OCI-LY1 (cell line): ENCODE results near the gene PRDM15.

Experiments used
- H2AFZ ChIP-seq: fragments of 200-600 bp; sonication (generic), shearing (Covaris generic); 2 replicates; pipeline ENCODE4 v1.6.0; 2014; ENCODE audit warnings: antibody characterized with exemption, mild to moderate bottlenecking, low read length
- H3F3A ChIP-seq: fragments of 200-600 bp; sonication (generic), shearing (Covaris generic); 2 replicates; pipeline ENCODE4 v1.6.0; 2014; ENCODE audit warnings: mild to moderate bottlenecking, antibody characterized with exemption, low read length, moderate library complexity; ENCODE audit not compliant: insufficient read depth
- H3K27ac ChIP-seq: fragments of 200-600 bp; sonication (generic); 2 replicates; pipeline ENCODE4 v1.5.1; 2014; ENCODE audit warnings: low read length, mixed run types, mild to moderate bottlenecking, low read depth; ENCODE audit not compliant: poor library complexity, severe bottlenecking
- H3K27me3 ChIP-seq: fragments of 200-600 bp; sonication (generic); 2 replicates; pipeline ENCODE4 v1.6.0; 2014; ENCODE audit warnings: antibody characterized with exemption, mild to moderate bottlenecking, low read length, moderate library complexity; ENCODE audit not compliant: insufficient read depth
- H3K36me3 ChIP-seq: fragments of 200-600 bp; sonication (generic); 2 replicates; pipeline ENCODE4 v1.6.1; 2014; ENCODE audit warnings: mild to moderate bottlenecking, antibody characterized with exemption, low read length, moderate library complexity, mixed read lengths; ENCODE audit not compliant: insufficient read depth
- H3K4me1 ChIP-seq: fragments of 200-600 bp; sonication (generic); 2 replicates; pipeline ENCODE4 v1.5.1; 2014; ENCODE audit warnings: mild to moderate bottlenecking, low read length, moderate library complexity; ENCODE audit not compliant: insufficient read depth, severe bottlenecking
- H3K4me2 ChIP-seq: fragments of 200-600 bp; sonication (generic), shearing (Covaris generic); 2 replicates; pipeline ENCODE4 v1.6.1; 2014; ENCODE audit warnings: low read length
- H3K4me3 ChIP-seq: fragments of 200-600 bp; sonication (generic); 2 replicates; pipeline ENCODE4 v1.5.1; 2014; ENCODE audit warnings: low read length, low read depth, mild to moderate bottlenecking, mixed read lengths; ENCODE audit not compliant: poor library complexity, severe bottlenecking
- H3K79me2 ChIP-seq: fragments of 200-600 bp; shearing (Covaris generic); 2 replicates; pipeline ENCODE4 v1.6.1; 2016; ENCODE audit warnings: mixed run types, low read length, mixed read lengths; ENCODE audit not compliant: insufficient read depth
- H3K9ac ChIP-seq: fragments of 200-600 bp; sonication (generic), shearing (Covaris generic); 2 replicates; pipeline ENCODE4 v1.6.1; 2014; ENCODE audit warnings: mild to moderate bottlenecking, low read length, mixed read lengths
- H3K9me2 ChIP-seq: fragments of 200-600 bp; sonication (generic), shearing (Covaris generic); 2 replicates; pipeline ENCODE4 v1.6.1; 2014; ENCODE audit warnings: low read depth, mild to moderate bottlenecking, low read length, mixed read lengths
- H3K9me3 ChIP-seq: fragments of 200-600 bp; shearing (Covaris generic); 2 replicates; pipeline ENCODE4 v1.6.1; 2014; ENCODE audit warnings: low read length, mixed read lengths
- H4K20me1 ChIP-seq: fragments of 200-600 bp; sonication (generic), shearing (Covaris generic); 2 replicates; pipeline ENCODE4 v1.6.0; 2016; ENCODE audit warnings: mild to moderate bottlenecking, low read length; ENCODE audit not compliant: insufficient read depth
- EZH2 ChIP-seq: fragments of 200-600 bp; sonication (generic), shearing (Covaris generic); IDR thresholded peaks from 2 replicates; pipeline ENCODE4 v1.8.0; 2017; ENCODE audit warnings: borderline replicate concordance, mixed run types, mild to moderate bottlenecking, antibody characterized with exemption, low read length, moderate library complexity, mixed read lengths
- TF ChIP-seq, protein P1 (sequence below): fragments of 200-600 bp; sonication (generic), shearing (Covaris generic); IDR thresholded peaks from 2 replicates; pipeline ENCODE4 v1.5.1; 2017; ENCODE audit warnings: mild to moderate bottlenecking, antibody characterized with exemption, low read length, moderate library complexity, mixed read lengths

The PRDM15 gene

DNA sequence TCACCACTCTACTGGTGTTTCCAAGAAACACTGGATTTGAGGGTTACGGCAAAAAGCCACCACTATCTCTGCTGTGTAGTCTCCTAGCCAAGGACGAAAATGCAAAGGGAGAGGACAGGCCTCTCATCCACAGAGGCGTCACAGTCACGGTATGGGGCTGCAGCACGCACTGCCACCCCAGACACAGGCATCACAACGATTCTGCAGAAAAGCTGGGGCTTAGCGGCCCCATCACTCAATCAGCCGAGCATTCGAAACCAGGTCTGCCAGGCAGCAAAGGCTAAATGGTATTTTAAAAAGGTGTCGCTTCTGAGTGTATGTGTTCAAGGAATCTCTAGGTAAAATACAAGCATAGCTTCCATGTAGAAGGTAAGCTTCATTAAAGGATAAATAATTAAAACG, 113.7 kb downstream of the PRDM15 start:
- no peaks in the 10 kb centered on the region for H3K27me3 ChIP-seq
- no peaks in the 10 kb centered on the region for H3K4me1 ChIP-seq
- no peaks in the 10 kb centered on the region for H3F3A ChIP-seq
- H3K36me3 ChIP-seq, result no peaks in the 10 kb centered on the region
- H3K9me3 ChIP-seq, result no peaks in the 10 kb centered on the region
- no peak overlapping the region for H3K9ac ChIP-seq
- no peak overlapping the region for H3K4me3 ChIP-seq
- H2AFZ ChIP-seq, result no peak overlapping the region
- no peaks in the 10 kb centered on the region for H3K9me2 ChIP-seq
- H4K20me1 ChIP-seq, result no peaks in the 10 kb centered on the region
- TF ChIP-seq EZH2, result no peak
- TF ChIP-seq, protein P1, sequence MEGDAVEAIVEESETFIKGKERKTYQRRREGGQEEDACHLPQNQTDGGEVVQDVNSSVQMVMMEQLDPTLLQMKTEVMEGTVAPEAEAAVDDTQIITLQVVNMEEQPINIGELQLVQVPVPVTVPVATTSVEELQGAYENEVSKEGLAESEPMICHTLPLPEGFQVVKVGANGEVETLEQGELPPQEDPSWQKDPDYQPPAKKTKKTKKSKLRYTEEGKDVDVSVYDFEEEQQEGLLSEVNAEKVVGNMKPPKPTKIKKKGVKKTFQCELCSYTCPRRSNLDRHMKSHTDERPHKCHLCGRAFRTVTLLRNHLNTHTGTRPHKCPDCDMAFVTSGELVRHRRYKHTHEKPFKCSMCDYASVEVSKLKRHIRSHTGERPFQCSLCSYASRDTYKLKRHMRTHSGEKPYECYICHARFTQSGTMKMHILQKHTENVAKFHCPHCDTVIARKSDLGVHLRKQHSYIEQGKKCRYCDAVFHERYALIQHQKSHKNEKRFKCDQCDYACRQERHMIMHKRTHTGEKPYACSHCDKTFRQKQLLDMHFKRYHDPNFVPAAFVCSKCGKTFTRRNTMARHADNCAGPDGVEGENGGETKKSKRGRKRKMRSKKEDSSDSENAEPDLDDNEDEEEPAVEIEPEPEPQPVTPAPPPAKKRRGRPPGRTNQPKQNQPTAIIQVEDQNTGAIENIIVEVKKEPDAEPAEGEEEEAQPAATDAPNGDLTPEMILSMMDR, result no peak
- H3K79me2 ChIP-seq, result no peaks in the 10 kb centered on the region
- no peak overlapping the region for H3K27ac ChIP-seq
- H3K4me2 ChIP-seq, result no peak overlapping the region

DNA sequence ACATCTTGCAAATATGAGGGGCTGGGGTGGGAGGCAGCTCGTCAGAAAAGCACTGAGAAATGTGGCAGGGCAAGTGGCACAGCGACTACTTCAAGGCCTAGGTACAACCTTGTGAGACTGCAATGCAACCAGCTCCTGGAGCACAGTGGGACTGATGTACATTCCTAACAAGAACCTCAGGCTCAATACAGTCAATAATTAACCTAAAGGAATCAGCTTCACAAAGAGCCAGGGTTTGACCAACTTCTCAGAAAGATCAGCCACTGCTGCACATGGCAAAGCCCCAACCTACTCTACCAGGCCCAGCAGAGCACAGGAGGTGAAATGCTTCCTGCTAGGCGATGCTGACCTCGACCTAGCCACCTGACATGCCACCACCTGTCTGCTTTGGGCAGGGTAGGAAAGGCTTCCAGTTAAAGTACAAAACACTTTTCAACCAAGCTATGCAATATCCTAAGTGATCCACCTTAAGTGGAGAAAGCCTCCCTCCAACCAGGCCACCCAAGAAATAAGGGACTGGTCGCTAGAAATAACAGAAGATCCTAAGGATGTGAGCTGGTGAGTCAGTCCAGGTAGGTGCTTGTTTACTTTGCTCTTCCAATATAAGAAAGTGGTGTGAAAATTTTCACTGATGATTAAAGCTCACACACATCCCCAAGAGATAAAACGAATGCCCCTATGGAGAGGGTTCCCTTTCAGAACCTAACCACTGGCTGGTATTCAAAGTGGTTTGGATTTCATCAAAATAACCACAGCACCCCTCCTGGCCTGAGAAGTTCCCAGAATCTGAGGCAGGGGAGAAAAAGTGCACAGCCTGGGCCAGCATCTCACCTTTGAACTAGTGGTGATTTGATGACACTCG, 114.4 kb downstream of the PRDM15 start:
- no peaks in the 10 kb centered on the region for H3F3A ChIP-seq
- no peaks in the 10 kb centered on the region for H3K9me2 ChIP-seq
- H3K4me1 ChIP-seq, result no peaks in the 10 kb centered on the region
- no peaks in the 10 kb centered on the region for H3K27me3 ChIP-seq
- H4K20me1 ChIP-seq, result no peaks in the 10 kb centered on the region
- no peaks in the 10 kb centered on the region for H3K36me3 ChIP-seq
- no peak overlapping the region for H3K9ac ChIP-seq
- H3K9me3 ChIP-seq, result no peaks in the 10 kb centered on the region
- TF ChIP-seq, protein P1, result no peak
- TF ChIP-seq EZH2, result no peak
- H3K4me2 ChIP-seq, result no peak overlapping the region
- no peak overlapping the region for H3K4me3 ChIP-seq
- H3K27ac ChIP-seq, result no peak overlapping the region
- no peak overlapping the region for H2AFZ ChIP-seq
- H3K79me2 ChIP-seq, result no peaks in the 10 kb centered on the region

DNA sequence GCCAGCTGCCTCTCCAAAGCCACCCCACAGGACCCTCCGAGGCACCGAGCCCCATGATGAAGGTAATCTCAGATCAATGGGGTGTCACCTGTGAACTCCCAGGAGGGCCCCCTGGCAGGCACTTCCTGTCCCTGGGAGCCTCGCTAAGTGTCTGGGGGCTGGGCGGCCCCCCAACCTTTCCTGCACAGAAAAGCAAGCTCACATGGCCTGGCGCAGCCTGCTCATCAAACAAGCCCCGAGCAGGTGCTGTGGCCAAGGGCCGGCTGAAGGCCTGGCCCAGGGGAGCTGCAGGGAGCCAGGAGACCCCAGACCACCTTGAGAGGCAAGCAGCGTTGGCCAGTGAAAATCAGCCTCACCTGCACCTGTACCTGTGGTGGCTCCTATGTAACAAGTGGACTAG, 115.1 kb downstream of the PRDM15 start:
- no peak overlapping the region for H2AFZ ChIP-seq
- H3K27me3 ChIP-seq, result no peaks in the 10 kb centered on the region
- H3K79me2 ChIP-seq, result no peaks in the 10 kb centered on the region
- no peaks in the 10 kb centered on the region for H3F3A ChIP-seq
- no peaks in the 10 kb centered on the region for H4K20me1 ChIP-seq
- no peak overlapping the region for H3K4me2 ChIP-seq
- H3K9me2 ChIP-seq, result no peaks in the 10 kb centered on the region
- H3K4me1 ChIP-seq, result no peaks in the 10 kb centered on the region
- no peak overlapping the region for H3K9ac ChIP-seq
- H3K9me3 ChIP-seq, result no peaks in the 10 kb centered on the region
- no peaks in the 10 kb centered on the region for H3K36me3 ChIP-seq
- TF ChIP-seq EZH2, result no peak
- TF ChIP-seq, protein P1, result no peak
- H3K4me3 ChIP-seq, result no peak overlapping the region
- no peak overlapping the region for H3K27ac ChIP-seq
